OCI-LY7 (cell line): ENCODE data around the gene HOXA1. TPM values are rescaled to one million over a fixed set of nuclear protein-coding genes. Genes with fewer than 3 reads are reported as not detected.

Source experiments
- BruUV-seq: library from RNA; stranded (reverse); fragments of 400-500 nt; replicated peaks from 2 replicates; lab custom pipeline; 2021; lab: Mats Ljungman, UMichigan
- CTCF ChIA-PET: fragments of 300-600 bp; sonication (Branson Sonifier 250); formaldehyde crosslinking; loops from one replicate; lab custom pipeline; 2022; ENCODE audit warnings: antibody characterized with exemption; ENCODE audit not compliant: unreplicated experiment; lab: Charles Lee
- POLR2A ChIA-PET: fragments of 300-600 bp; sonication (Branson Sonifier 250); formaldehyde crosslinking; loops from one replicate; lab custom pipeline; 2022; ENCODE audit warnings: antibody characterized with exemption; lab: Charles Lee
- DNase-seq: peaks from one replicate; pipeline ENCODE4 v3.0.0-alpha.2; 2015; ENCODE audit warnings: low spot score
- H2AFZ ChIP-seq: fragments of 200-600 bp; sonication (generic), shearing (Covaris generic); 2 replicates; pipeline ENCODE4 v1.6.1; 2014; ENCODE audit warnings: mild to moderate bottlenecking, antibody characterized with exemption, low read length, moderate library complexity
- H3K27ac ChIP-seq: fragments of 200-600 bp; sonication (generic); 2 replicates; pipeline ENCODE4 v1.5.1; 2014; ENCODE audit warnings: mixed run types, low read depth, mild to moderate bottlenecking, moderate library complexity, low read length, inconsistent platforms; ENCODE audit not compliant: poor library complexity, severe bottlenecking
- H3K36me3 ChIP-seq: fragments of 200-600 bp; sonication (generic); 2 replicates; pipeline ENCODE4 v1.6.1; 2014; ENCODE audit warnings: mild to moderate bottlenecking, antibody characterized with exemption, low read length, moderate library complexity, mixed read lengths; ENCODE audit not compliant: insufficient read depth
- H3K4me1 ChIP-seq: fragments of 200-600 bp; sonication (generic); 2 replicates; pipeline ENCODE4 v1.5.1; 2014; ENCODE audit warnings: mild to moderate bottlenecking, low read length; ENCODE audit not compliant: insufficient read depth, poor library complexity, severe bottlenecking
- H3K4me2 ChIP-seq: fragments of 200-600 bp; sonication (generic); 2 replicates; pipeline ENCODE4 v1.6.1; 2014; ENCODE audit warnings: mild to moderate bottlenecking, low read length
- H3K4me3 ChIP-seq: fragments of 200-600 bp; sonication (generic); 2 replicates; pipeline ENCODE4 v1.5.1; 2014; ENCODE audit warnings: mild to moderate bottlenecking, low read depth, low read length; ENCODE audit not compliant: poor library complexity, severe bottlenecking
- H3K79me2 ChIP-seq: fragments of 200-600 bp; sonication (generic); 2 replicates; pipeline ENCODE4 v1.6.1; 2016; ENCODE audit warnings: low read depth, mild to moderate bottlenecking, low read length, moderate library complexity, mixed read lengths; ENCODE audit not compliant: insufficient read depth
- H3K9me2 ChIP-seq: fragments of 200-600 bp; sonication (generic); 2 replicates; pipeline ENCODE4 v1.6.1; 2016; ENCODE audit warnings: mild to moderate bottlenecking, low read length, mixed read lengths; ENCODE audit not compliant: insufficient read depth
- H3K9me3 ChIP-seq: fragments of 200-600 bp; sonication (generic); 2 replicates; pipeline ENCODE4 v1.6.1; 2014; ENCODE audit warnings: mild to moderate bottlenecking, mixed run types, low read length, mixed read lengths
- H4K20me1 ChIP-seq: fragments of 200-600 bp; sonication (generic); 2 replicates; pipeline ENCODE4 v1.6.1; 2014; ENCODE audit warnings: mild to moderate bottlenecking, antibody characterized with exemption, low read length, moderate library complexity, mixed read lengths; ENCODE audit not compliant: insufficient read depth
- CTCF ChIP-seq: fragments of 200-600 bp; sonication (generic); conservative IDR thresholded peaks from 2 replicates; pipeline ENCODE4 v1.5.1; 2014; ENCODE audit warnings: mild to moderate bottlenecking, antibody characterized with exemption, low read length, moderate library complexity, mixed read lengths
- EZH2phosphoT487 ChIP-seq: fragments of 200-600 bp; sonication (generic); IDR thresholded peaks from 2 replicates; pipeline ENCODE4 v1.6.1; 2018; ENCODE audit warnings: low read depth, borderline replicate concordance, mild to moderate bottlenecking, mixed run types, antibody characterized with exemption, low read length, moderate library complexity, mixed read lengths
- intact Hi-C: fragments of 100-400 bp; cut with micrococcal nuclease; formaldehyde crosslinking; loops from one replicate; pipeline ENCODE4 v1.10.0; 2022; ENCODE audit not compliant: unreplicated experiment
- total RNA-seq, 2 experiments: library from RNA; depleted of rRNA in 1 of 2; stranded (reverse); fragments of >200 nt in 1 of 2; shearing (Covaris generic) in 1 of 2; gene quantifications; 2 replicates each; pipeline ENCODE4 v1.2.3, GENCODE V29; 2014 to 2022

The HOXA1 gene
- total RNA-seq, 2 experiments from 2014 or later: 3.0 to 8.2 TPM

GRCh38 chr7:27116031-27116961, 20.5 kb upstream of the HOXA1 start:
- Histone ChIP-seq H3K4me2 (no peak overlapping the region), H3K36me3 (no peaks in the 10 kb centered on the region), H3K4me3 (no peak overlapping the region), H2AFZ (no peak overlapping the region), H4K20me1 (no peaks in the 10 kb centered on the region), H3K9me3 (no peaks in the 10 kb centered on the region), H3K27ac (no peak overlapping the region), H3K79me2 (no peaks in the 10 kb centered on the region), H3K4me1 (no peaks in the 10 kb centered on the region), H3K9me2 (no peaks in the 10 kb centered on the region)
- intact Hi-C loops: no loop called here
- no peak for DNase-seq
- ChIA-PET CTCF (no interaction called here), POLR2A (no interaction called here)
- BruUV-seq: no TSS peak
- TF ChIP-seq EZH2phosphoT487: no peak
- no peak for TF ChIP-seq CTCF

GRCh38 chr7:27115221-27116026, 19.6 kb upstream of the HOXA1 start:
- no peaks in the 10 kb centered on the region for H4K20me1 ChIP-seq
- no peaks in the 10 kb centered on the region for H3K9me3 ChIP-seq
- DNase-seq: no peak
- BruUV-seq: no TSS peak
- H3K79me2 ChIP-seq: no peaks in the 10 kb centered on the region
- ChIA-PET CTCF (no interaction called here), POLR2A (no interaction called here)
- H3K27ac ChIP-seq: no peak overlapping the region
- no peak overlapping the region for H3K4me3 ChIP-seq
- H3K4me1 ChIP-seq: no peaks in the 10 kb centered on the region
- H3K36me3 ChIP-seq: no peaks in the 10 kb centered on the region
- H2AFZ ChIP-seq: no peak overlapping the region
- TF ChIP-seq EZH2phosphoT487: no peak
- TF ChIP-seq CTCF: no peak
- intact Hi-C loops: no loop called here
- H3K4me2 ChIP-seq: no peak overlapping the region
- H3K9me2 ChIP-seq: no peaks in the 10 kb centered on the region
